EH (cell line): ENCODE results near the gene RPUSD1.
"Not testable (repeated sequence)": the region's sequence is repeated elsewhere in the genome, so short reads cannot be mapped to it uniquely, and the experiment has no call there.

Source experiments
- DNase-seq: peaks from one replicate; pipeline ENCODE4 v3.0.0-alpha.2; 2015; ENCODE audit warnings: low read depth

The RPUSD1 gene

DNA sequence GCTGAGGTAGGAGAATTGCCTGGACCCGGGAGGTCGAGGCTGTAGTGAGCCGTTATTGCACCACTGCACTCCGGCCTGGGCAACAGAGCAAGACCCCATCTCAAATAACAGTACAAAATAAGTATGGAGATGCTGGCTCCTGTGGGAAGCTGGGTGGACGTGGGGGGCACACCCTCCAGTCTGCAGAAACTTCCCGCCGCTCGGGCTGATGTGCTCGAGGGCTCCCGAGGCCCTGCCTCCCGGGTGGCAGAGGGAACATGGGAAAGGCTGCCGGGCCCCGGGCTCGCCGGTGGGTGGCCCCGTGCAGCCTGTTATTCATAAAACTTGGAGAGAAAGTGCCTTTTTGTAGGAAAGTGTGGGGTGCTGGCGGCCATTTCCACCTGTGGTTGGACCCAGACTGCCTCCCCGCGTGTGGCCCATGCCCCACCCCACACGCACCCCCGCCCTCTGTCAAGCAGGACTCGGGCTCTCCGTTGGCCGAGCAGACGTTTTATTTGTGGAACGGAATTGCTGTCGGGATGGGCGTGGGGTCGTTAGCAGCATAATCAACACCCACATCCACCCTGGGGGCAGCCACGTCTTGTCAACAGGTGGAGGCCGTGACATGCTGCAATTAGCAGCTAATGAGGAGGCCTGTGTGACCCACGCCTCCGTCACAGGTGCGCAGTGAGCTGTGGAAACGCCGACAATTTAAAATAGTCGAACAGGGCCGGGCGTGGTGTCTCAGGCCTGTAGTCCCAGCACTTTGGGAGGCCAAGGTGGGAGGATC, 40.0 kb downstream of the RPUSD1 start:
- no peak for DNase-seq

DNA sequence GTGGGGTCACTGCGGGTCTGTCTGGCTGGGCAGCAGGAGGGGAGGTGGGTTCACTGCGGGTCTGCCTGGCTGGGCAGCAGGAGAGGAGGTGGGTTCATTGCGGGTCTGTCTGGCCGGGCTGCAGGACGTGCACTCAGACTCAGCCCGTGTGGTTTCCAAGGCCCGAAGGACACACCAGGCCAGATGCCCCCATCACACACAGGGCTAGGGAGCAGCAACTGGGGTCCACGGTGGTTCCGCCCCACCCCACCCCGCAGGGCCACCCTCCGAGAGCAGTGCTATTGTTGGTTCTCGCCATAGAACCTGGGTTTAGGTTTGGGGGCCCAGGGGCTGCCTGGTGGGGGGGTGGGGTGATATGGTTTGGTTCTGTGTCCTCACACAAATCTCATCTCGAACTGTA, 41.5 kb downstream of the RPUSD1 start:
- no peak for DNase-seq

- DNase-seq = no peak
Observed at GRCh38 chr16:745739-746138, 42.4 kb downstream of the RPUSD1 start.

DNA sequence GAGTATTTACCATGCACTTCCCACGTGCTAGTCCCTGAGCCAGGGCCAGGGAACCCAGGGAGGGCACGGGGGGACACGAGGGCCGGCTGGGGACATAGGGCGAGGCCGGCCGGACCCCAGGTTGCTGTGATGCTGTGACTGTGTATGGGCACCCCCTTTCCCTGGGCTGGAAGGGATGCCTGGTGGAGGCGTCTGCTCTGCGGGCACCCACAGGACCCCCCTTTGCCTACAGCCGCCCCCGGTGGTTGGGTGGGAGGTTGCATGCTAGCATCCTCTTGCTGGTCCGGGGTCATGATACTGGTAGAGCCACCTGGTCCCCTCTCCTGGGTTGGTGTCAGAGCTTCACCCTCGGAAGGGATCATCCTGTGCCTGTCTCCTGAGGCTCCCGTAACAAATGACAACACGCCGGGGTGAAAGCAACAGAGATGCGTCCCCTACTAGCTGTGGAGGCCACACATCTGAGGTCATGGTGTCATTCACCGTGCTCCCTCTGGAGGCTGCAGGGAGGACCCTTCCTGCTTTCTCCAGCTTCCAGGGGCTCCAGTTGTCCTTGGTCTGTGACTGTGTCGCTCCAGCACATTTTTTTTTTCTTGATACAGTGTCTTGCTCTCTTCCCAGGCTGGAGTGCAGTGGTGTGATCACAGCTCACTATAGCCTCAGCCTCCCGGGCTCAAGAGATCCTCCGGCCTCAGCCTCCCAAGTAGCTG, 44.2 kb downstream of the RPUSD1 start:
- no peak for DNase-seq

GRCh38 chr16:742894-743293, 45.3 kb downstream of the RPUSD1 start:
- DNase-seq = not testable (repeated sequence)

- DNase-seq = no peak
Observed at GRCh38 chr16:741986-742629, 46.1 kb downstream of the RPUSD1 start.

DNA sequence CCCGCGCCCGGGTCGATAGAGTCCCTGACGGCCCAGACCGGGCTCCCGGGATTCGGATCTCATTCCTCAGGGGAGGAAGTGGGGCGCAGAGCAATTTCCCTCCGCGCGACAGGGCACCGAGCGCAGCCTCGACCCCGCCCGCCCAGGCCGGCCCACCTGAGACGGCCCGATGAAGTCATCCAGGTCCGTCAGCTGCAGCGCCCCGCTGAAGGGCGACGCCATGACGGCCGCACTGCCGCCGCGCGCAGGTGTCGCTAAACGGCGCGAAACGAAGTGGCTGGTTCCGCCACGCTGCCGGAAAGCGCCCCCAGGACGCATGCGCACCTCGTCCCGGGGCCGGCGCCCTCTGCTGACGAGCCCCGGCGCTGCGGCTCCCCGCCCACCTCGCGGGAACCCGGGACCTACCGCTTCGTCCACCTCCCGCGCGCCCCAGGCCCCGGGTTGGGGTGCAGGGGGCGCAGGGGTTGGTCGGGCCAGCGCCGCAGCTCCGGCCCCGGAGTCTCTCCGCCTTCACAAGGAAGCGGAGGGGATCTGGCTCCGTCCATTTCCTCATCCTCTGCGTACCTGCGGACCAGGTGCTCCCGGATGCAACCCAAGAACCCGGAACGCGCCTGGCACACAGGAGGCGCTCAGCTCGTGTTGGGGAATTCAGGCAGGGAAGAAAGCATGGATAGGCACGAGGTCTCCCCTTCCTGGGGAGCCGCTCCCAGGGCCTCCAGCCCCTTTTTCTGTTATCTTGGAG, 47.2 kb downstream of the RPUSD1 start, which contains the start of gene CIAO3:
CIAO3 (minus strand) TSS at position 234 of the 742 bp plus-strand sequence; CDS start at position 222, 12 bp downstream.
- peak; percentile 84 for DNase-seq

GRCh38 chr16:740459-740763, 47.8 kb downstream of the RPUSD1 start:
- DNase-seq = no peak

DNA sequence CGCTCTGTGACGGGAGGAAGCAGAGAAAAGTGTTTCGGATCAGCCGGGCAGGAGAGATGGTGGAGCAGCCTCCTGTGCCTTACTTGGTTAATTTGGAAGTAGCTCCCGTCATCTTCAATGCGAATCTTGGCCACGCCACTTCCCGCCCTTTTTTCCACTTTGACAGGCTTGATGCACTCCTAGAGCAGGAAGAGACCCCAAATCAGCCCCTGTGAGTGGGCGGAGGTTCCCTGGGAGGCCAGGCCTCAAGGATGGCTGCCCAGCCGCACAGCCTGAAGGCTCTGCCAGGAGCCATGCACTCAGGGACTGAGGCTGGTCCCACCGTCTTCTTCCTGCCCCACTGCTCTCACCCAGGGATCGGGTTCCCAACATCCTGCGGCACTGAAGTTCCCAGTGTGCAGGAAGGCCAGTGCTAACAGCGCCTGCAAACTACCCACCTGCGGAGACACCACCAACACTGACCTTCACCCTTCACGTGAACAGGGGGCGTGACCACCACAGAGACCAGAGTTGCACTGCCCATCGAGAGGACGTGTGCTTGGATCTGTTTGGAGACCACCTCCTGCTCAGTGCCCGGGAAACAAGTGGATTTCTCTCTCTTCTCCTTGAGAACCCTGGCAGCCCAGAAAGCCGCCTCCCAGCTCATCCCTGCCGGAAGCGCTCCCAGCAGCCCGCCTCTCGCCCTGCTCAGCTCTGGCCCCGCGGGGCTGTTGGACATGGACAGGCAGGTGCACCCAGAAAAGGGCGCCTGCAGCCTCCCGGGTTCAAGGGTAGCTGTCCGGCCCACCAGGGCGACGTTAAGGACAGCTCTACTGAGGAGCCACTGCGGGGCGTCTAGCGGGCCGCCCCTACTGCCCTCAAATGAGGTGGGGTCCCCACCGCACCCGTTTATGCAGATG, 48.4 kb downstream of the RPUSD1 start:
- DNase-seq = no peak

GRCh38 chr16:736936-737481, 51.2 kb downstream of the RPUSD1 start:
- no peak for DNase-seq

GRCh38 chr16:735982-736453, 52.2 kb downstream of the RPUSD1 start:
- DNase-seq = no peak

GRCh38 chr16:734981-735881, 53.0 kb downstream of the RPUSD1 start:
- DNase-seq = no peak
